Muscle of leg (tissue), 11 donors: ENCODE measurements around the gene MANSC4. TPM values are rescaled to one million over a fixed set of nuclear protein-coding genes. Genes with fewer than 3 reads are reported as not detected.

ENCODE experiments used
- DNase-seq: peaks from one replicate; pipeline ENCODE4 v3.0.0; 2013
- H3K27ac ChIP-seq: one replicate; pipeline ENCODE4 v1.5.1; 2013; ENCODE audit warnings: mild to moderate bottlenecking, low read length, control low read depth
- H3K27me3 ChIP-seq: one replicate; pipeline ENCODE4 v1.6.1; 2013; ENCODE audit warnings: low read length; ENCODE audit not compliant: control insufficient read depth, insufficient read depth
- H3K36me3 ChIP-seq: one replicate; pipeline ENCODE4 v1.6.1; 2013; ENCODE audit warnings: low read length; ENCODE audit not compliant: control insufficient read depth, insufficient read depth
- H3K4me1 ChIP-seq: one replicate; pipeline ENCODE4 v1.6.1; 2013; ENCODE audit warnings: low read length; ENCODE audit not compliant: control insufficient read depth, insufficient read depth
- H3K4me3 ChIP-seq: one replicate; pipeline ENCODE4 v1.5.1; 2013; ENCODE audit warnings: low read length, control low read depth
- H3K9me3 ChIP-seq: replicated peaks from 2 replicates; pipeline ENCODE4 v1.6.1; 2013; ENCODE audit warnings: low read depth, low read length; ENCODE audit not compliant: control insufficient read depth
- WGBS: methylation state at CpG from one replicate; pipeline ENCODE4 v1.1.5; 2013; ENCODE audit warnings: missing lambda C conversion rate; ENCODE audit not compliant: insufficient coverage; 5-methylcytosine and 5-hydroxymethylcytosine counted together
- polyA plus RNA-seq, 8 donors: library from polyadenylated mRNA; unstranded; fragments of 120-200 nt; gene quantifications; one replicate each; pipeline versions ENCODE4 v1.2.1 to v1.2.3, GENCODE V29; 2013; ENCODE audit warnings: inconsistent platforms in 1 of 8, low replicate concordance in 1 of 8; ENCODE audit not compliant: insufficient read length in 8 of 8, insufficient read depth in 1 of 8
- total RNA-seq: library from RNA; stranded (reverse); fragments of 120-200 nt; gene quantifications from one replicate; pipeline ENCODE4 v1.2.4, GENCODE V29; 2013

Gene MANSC4
- total and polyA plus RNA-seq, 9 donors: 0.23 to 0.24 TPM; not detected in 7

DNA sequence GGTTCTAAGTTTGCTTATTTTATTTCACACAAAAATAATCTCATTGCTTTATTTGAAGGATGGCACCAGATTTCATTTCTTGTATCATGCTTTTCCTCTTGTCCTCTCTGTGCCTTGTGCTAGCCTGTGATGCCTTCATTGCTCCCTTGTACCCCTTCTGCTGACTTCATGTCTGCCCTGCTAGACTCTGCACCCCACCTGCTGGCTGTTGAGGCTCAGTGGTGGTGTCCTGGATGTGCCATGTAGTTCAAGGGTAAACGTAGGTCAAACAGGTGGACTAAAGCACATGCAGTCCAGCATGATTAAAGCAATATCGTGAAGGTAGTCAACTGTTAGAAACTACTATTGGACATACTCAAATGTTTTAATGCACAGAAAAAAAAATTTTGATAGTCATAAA, 47.8 kb downstream of the MANSC4 start:
- no peak overlapping the region for H3K27ac ChIP-seq
- WGBS: no CpG with 5 or more reads among the region's 2 CpGs
- no peaks in the 10 kb centered on the region for H3K27me3 ChIP-seq
- H3K4me3 ChIP-seq: no peak overlapping the region
- H3K4me1 ChIP-seq: no peaks in the 10 kb centered on the region
- DNase-seq: no peak
- H3K36me3 ChIP-seq: peaks cover 19% of the 10 kb centered on the region
- no peaks in the 10 kb centered on the region for H3K9me3 ChIP-seq

DNA sequence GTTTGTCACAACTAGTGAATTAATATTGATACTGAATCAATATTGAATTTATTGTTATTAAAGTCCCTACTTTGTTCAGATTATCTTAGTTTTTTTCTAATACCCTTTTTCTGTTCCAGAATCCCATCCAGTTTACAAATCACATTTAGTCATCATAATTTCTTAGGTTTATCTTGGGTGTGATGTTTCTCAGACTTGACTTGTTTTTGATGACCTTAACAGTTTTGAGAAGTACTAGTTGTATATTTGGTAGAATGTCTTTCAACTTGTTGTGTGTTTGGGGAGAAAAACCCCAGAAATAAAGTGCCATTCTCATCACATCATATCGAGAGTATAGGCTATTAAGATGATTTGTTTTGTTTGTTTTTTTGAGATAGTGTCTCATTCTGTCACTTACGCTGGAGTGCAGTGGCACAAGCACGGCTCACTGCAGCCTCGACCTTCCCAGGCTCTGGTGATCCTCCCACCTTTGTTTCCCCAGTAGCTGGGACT, 49.9 kb downstream of the MANSC4 start:
- Histone ChIP-seq H3K27ac (no peak overlapping the region), H3K9me3 (no peaks in the 10 kb centered on the region), H3K4me3 (no peak overlapping the region), H3K27me3 (no peaks in the 10 kb centered on the region), H3K36me3 (peaks cover 15% of the 10 kb centered on the region), H3K4me1 (no peaks in the 10 kb centered on the region)
- DNase-seq: no peak
- 88% methylated on average over 3 of the region's 4 CpGs for WGBS

DNA sequence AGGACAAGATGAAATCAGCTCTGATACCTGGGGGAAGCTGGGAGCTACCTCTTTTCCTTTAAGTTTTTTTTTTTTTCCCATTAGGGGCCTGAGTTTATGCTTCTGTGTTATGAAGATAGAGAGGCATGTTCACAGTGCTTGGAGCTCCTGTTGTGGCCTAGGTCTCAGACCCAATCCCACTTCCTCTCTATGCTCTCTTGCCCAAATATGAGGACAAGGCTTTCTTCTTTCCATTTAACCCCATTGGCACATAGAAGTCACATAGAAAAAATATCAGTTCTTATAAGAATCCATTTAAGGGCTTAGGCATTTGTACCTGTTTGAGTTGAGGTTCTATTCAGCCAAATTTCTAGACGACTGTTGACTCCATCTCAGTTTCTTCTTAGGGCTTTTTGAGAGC, 56.8 kb downstream of the MANSC4 start:
- no CpG with 5 or more reads among the region's 1 CpG for WGBS
- Histone ChIP-seq H3K9me3 (no peaks in the 10 kb centered on the region), H3K4me3 (no peak overlapping the region), H3K36me3 (peaks cover 24% of the 10 kb centered on the region), H3K27me3 (no peaks in the 10 kb centered on the region), H3K27ac (no peak overlapping the region), H3K4me1 (no peaks in the 10 kb centered on the region)
- no peak for DNase-seq

Other genes with a start within 250 kb of the MANSC4 start
- gene REP15, start 83.8 kb downstream of the MANSC4 start, total RNA-seq: 1.3 TPM
- 1 to 10 TPM; 1.0 to 2.3 (median 1.6) TPM for gene REP15, start 83.8 kb downstream of the MANSC4 start, polyA plus RNA-seq
- 53.2 TPM for gene MRPS35, start 69.4 kb downstream of the MANSC4 start, total RNA-seq
- 10 to 100 TPM; 45.1 to 49.4 (median 48.1) TPM for gene MRPS35, start 69.4 kb downstream of the MANSC4 start, polyA plus RNA-seq
- 14.1 TPM for gene KLHL42, start within 50 bp of the MANSC4 start, total RNA-seq
- 10 to 100 TPM; 10.1 to 19.0 (median 13.5) TPM for gene KLHL42, start within 50 bp of the MANSC4 start, polyA plus RNA-seq
- 2.5 TPM for gene PTHLH, start 192.5 kb upstream of the MANSC4 start, total RNA-seq
- gene PTHLH, start 192.5 kb upstream of the MANSC4 start, polyA plus RNA-seq: 1 to 10 TPM in 7 of 8 donors, under 1 TPM in 1; 0.88 to 3.8 (median 2.5) TPM